Measurements from ENCODE around the gene PPP2R2B. TPM values are rescaled to one million over a fixed set of nuclear protein-coding genes. Genes with fewer than 3 reads are reported as not detected.

PPP2R2B gene
- total and polyA plus RNA-seq, 2 donors (not counting 3 experiments of a cell fraction or from before 2014, with no cell fraction given): not detected

- ChIA-PET POLR2A (no interaction called here), CTCF (no interaction called here)
- no peaks in the 10 kb centered on the region for H3K9me1 ChIP-seq (replicated peaks; ENCODE audit: control insufficient read depth, extremely low read depth, insufficient read depth, low read length)
- H3K9ac ChIP-seq (replicated peaks; ENCODE audit: extremely low read depth, insufficient read depth, low read length): no peak overlapping the region
- H3K4me1 ChIP-seq (ENCODE audit: control insufficient read depth, extremely low read depth, insufficient read depth, low read length): no peaks in the 10 kb centered on the region
- dilution Hi-C loops (cut with MboI; ENCODE audit: extremely low pct_ligation_motif_present, low sequenced_read_pairs) (no loop called here), intact Hi-C loops (cut with micrococcal nuclease) (no loop called here)
- no TSS peak for BruUV-seq (replicated peaks)
- TF ChIP-seq FOS (IDR thresholded peaks at IDR 0.05; ENCODE audit: borderline replicate concordance, insufficient read depth, low read length) (no peak), POLR2AphosphoS5 (IDR thresholded peaks at IDR 0.05; ENCODE audit: insufficient read depth, low read depth, low read length) (no peak), EZH2 (IDR thresholded peaks at IDR 0.05; ENCODE audit: borderline replicate concordance, low read depth, low read length, severe bottlenecking) (no peak), JUN (IDR thresholded peaks at IDR 0.05; ENCODE audit: borderline replicate concordance, insufficient read depth, insufficient read length, low read depth) (no peak), CTCF (IDR thresholded peaks at IDR 0.05; ENCODE audit: extremely low read depth in 1 of 2, insufficient read depth in 1 of 2, low read depth in 1 of 2, low read length in 2 of 2) (no peak), POLR2A (IDR thresholded peaks at IDR 0.05; ENCODE audit: low read depth, low read length) (no peak), GATA2 (IDR thresholded peaks at IDR 0.05; ENCODE audit: insufficient read depth, insufficient read length, low read depth, low read length) (no peak), MYC (IDR thresholded peaks at IDR 0.05; ENCODE audit: low read depth, low read length) (no peak)
- TF ChIP-seq, protein P1, sequence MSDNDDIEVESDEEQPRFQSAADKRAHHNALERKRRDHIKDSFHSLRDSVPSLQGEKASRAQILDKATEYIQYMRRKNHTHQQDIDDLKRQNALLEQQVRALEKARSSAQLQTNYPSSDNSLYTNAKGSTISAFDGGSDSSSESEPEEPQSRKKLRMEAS (IDR thresholded peaks at IDR 0.05; ENCODE audit: insufficient read depth, insufficient read length): no peak
- H3K9me3 ChIP-seq (replicated peaks; ENCODE audit: control insufficient read depth, insufficient read depth, low read length): no peaks in the 10 kb centered on the region
- DNase-seq (ENCODE audit: low read depth, low spot score) (no peak), FAIRE-seq (no peak)
- H2AFZ ChIP-seq (ENCODE audit: low read depth, low read length): no peak overlapping the region
- no peaks in the 10 kb centered on the region for H3K36me3 ChIP-seq (ENCODE audit: control insufficient read depth in 2 of 2, extremely low read depth in 1 of 2, insufficient read depth in 2 of 2, low read length in 2 of 2)
- no peaks in the 10 kb centered on the region for H3K27me3 ChIP-seq (ENCODE audit: control insufficient read depth in 2 of 2, insufficient read depth in 2 of 2, low read length in 2 of 2)
- H3K79me2 ChIP-seq (ENCODE audit: control insufficient read depth, insufficient read depth, low read length): no peaks in the 10 kb centered on the region
- H4K20me1 ChIP-seq (replicated peaks; ENCODE audit: control insufficient read depth, extremely low read depth, insufficient read depth, low read length): no peaks in the 10 kb centered on the region
- H3K27ac ChIP-seq (ENCODE audit: insufficient read depth, low read depth, low read length): no peak overlapping the region
- no peak overlapping the region for H3K4me3 ChIP-seq (replicated peaks in 1 of 3; ENCODE audit: insufficient read depth in 1 of 3, low read depth in 1 of 3, low read length in 3 of 3)
- no peak overlapping the region for H3K4me2 ChIP-seq (ENCODE audit: insufficient read depth, low read length)
Measured at GRCh38 chr5:146632620-146633322, 245.8 kb downstream of the PPP2R2B start.
